Measurements from ENCODE around the gene COTL1. TPM values are rescaled to one million over a fixed set of nuclear protein-coding genes. Genes with fewer than 3 reads are reported as not detected.

COTL1 gene
- total RNA-seq, 1 donor from 2014 or later, result 359 TPM

DNA sequence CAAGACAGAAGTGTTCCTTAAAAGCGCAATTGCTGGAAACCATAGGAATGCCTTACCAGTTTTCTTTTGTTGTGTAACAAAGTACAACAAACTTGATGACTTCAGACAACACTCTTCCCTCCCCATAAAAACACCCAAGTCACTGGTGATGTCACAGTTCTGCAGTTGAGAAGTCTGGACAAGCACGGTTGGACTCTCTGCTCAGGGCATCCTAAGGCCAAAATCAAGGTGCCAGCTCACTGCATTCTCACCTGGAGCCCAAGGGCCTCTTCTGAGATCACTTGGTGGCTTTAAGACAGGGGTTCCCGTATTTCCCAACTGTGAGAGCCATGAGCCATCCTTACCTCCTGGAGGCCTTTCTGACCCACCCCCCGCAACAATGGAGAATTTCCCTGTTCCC lies 67.8 kb downstream of the COTL1 start:
- H3K27ac Mint-ChIP-seq (ENCODE audit: unreplicated experiment), result peak overlapping the region; percentile 48
- peaks cover 2% of the 10 kb centered on the region for H3K9me3 Mint-ChIP-seq (ENCODE audit: unreplicated experiment)
- Histone ChIP-seq H3K4me3 (ENCODE audit: insufficient read depth, low read depth, low read length) (no peak overlapping the region), H3K27ac (ENCODE audit: low read depth, low read length) (no peak overlapping the region), H4K20me1 (ENCODE audit: insufficient read depth, low read length) (no peaks in the 10 kb centered on the region), H3K9me3 (ENCODE audit: insufficient read depth, low read depth, low read length) (no peaks in the 10 kb centered on the region), H3K4me1 (ENCODE audit: insufficient read depth, low read length) (peaks cover 10% of the 10 kb centered on the region), H3K36me3 (ENCODE audit: insufficient read depth, low read length) (no peaks in the 10 kb centered on the region), H3K4me2 (ENCODE audit: low read length) (no peak overlapping the region), H3K27me3 (ENCODE audit: insufficient read depth, low read length) (peaks cover 4% of the 10 kb centered on the region), H3K79me2 (ENCODE audit: insufficient read depth, low read length) (no peaks in the 10 kb centered on the region), H2AFZ (ENCODE audit: low read depth, low read length) (no peak overlapping the region), H3K9ac (ENCODE audit: low read length) (no peak overlapping the region)
- peaks cover 2% of the 10 kb centered on the region for H3K27me3 Mint-ChIP-seq (ENCODE audit: low read depth, unreplicated experiment)
- no peak for DNase-seq (ENCODE audit: low read depth)
- H3K36me3 Mint-ChIP-seq (ENCODE audit: low read depth, unreplicated experiment), result no peaks in the 10 kb centered on the region
- H3K4me1 Mint-ChIP-seq (ENCODE audit: low read depth, unreplicated experiment), result peaks cover 23% of the 10 kb centered on the region
- TF ChIP-seq CTCF (IDR thresholded peaks at IDR 0.05; ENCODE audit: insufficient read depth, low read depth, low read length), result no peak
- TF ChIP-seq EZH2 (IDR thresholded peaks at IDR 0.05; ENCODE audit: insufficient read depth, low read length), result no peak
- no peak overlapping the region for H3K4me3 Mint-ChIP-seq (ENCODE audit: unreplicated experiment)
- no peak for FAIRE-seq

GRCh38 chr16:84548971-84549844 lies 68.7 kb downstream of the COTL1 start:
- Histone ChIP-seq H3K27ac (ENCODE audit: low read depth, low read length) (no peak overlapping the region), H3K4me3 (ENCODE audit: insufficient read depth, low read depth, low read length) (no peak overlapping the region), H3K36me3 (ENCODE audit: insufficient read depth, low read length) (no peaks in the 10 kb centered on the region), H3K4me2 (ENCODE audit: low read length) (peak overlapping the region; percentile 45), H4K20me1 (ENCODE audit: insufficient read depth, low read length) (no peaks in the 10 kb centered on the region), H2AFZ (ENCODE audit: low read depth, low read length) (peak overlapping the region; percentile 61), H3K27me3 (ENCODE audit: insufficient read depth, low read length) (peaks cover 4% of the 10 kb centered on the region), H3K79me2 (ENCODE audit: insufficient read depth, low read length) (no peaks in the 10 kb centered on the region), H3K4me1 (ENCODE audit: insufficient read depth, low read length) (peaks cover 11% of the 10 kb centered on the region), H3K9me3 (ENCODE audit: insufficient read depth, low read depth, low read length) (no peaks in the 10 kb centered on the region), H3K9ac (ENCODE audit: low read length) (no peak overlapping the region)
- no peak for FAIRE-seq
- TF ChIP-seq EZH2 (IDR thresholded peaks at IDR 0.05; ENCODE audit: insufficient read depth, low read length), result no peak
- no peak for TF ChIP-seq CTCF (IDR thresholded peaks at IDR 0.05; ENCODE audit: insufficient read depth, low read depth, low read length)
- Mint-ChIP-seq H3K27ac (ENCODE audit: unreplicated experiment) (peak overlapping the region; percentile 69), H3K36me3 (ENCODE audit: low read depth, unreplicated experiment) (no peaks in the 10 kb centered on the region), H3K27me3 (ENCODE audit: low read depth, unreplicated experiment) (peaks cover 5% of the 10 kb centered on the region), H3K4me1 (ENCODE audit: low read depth, unreplicated experiment) (peaks cover 27% of the 10 kb centered on the region), H3K4me3 (ENCODE audit: unreplicated experiment) (no peak overlapping the region), H3K9me3 (ENCODE audit: unreplicated experiment) (peaks cover 2% of the 10 kb centered on the region)
- no peak for DNase-seq (ENCODE audit: low read depth)

GRCh38 chr16:84548508-84548907 lies 69.4 kb downstream of the COTL1 start:
- Mint-ChIP-seq H3K27ac (ENCODE audit: unreplicated experiment) (no peak overlapping the region), H3K27me3 (ENCODE audit: low read depth, unreplicated experiment) (peaks cover 5% of the 10 kb centered on the region), H3K4me3 (ENCODE audit: unreplicated experiment) (no peak overlapping the region), H3K36me3 (ENCODE audit: low read depth, unreplicated experiment) (no peaks in the 10 kb centered on the region), H3K9me3 (ENCODE audit: unreplicated experiment) (peaks cover 2% of the 10 kb centered on the region), H3K4me1 (ENCODE audit: low read depth, unreplicated experiment) (peaks cover 31% of the 10 kb centered on the region)
- no peak overlapping the region for H3K27ac ChIP-seq (ENCODE audit: low read depth, low read length)
- no peaks in the 10 kb centered on the region for H3K36me3 ChIP-seq (ENCODE audit: insufficient read depth, low read length)
- H3K9me3 ChIP-seq (ENCODE audit: insufficient read depth, low read depth, low read length), result no peaks in the 10 kb centered on the region
- H3K9ac ChIP-seq (ENCODE audit: low read length), result no peak overlapping the region
- no peak overlapping the region for H3K4me3 ChIP-seq (ENCODE audit: insufficient read depth, low read depth, low read length)
- H3K4me2 ChIP-seq (ENCODE audit: low read length), result no peak overlapping the region
- no peak for TF ChIP-seq CTCF (IDR thresholded peaks at IDR 0.05; ENCODE audit: insufficient read depth, low read depth, low read length)
- TF ChIP-seq EZH2 (IDR thresholded peaks at IDR 0.05; ENCODE audit: insufficient read depth, low read length), result no peak
- H3K4me1 ChIP-seq (ENCODE audit: insufficient read depth, low read length), result peaks cover 17% of the 10 kb centered on the region
- FAIRE-seq, result no peak
- DNase-seq (ENCODE audit: low read depth), result no peak
- H2AFZ ChIP-seq (ENCODE audit: low read depth, low read length), result no peak overlapping the region
- no peaks in the 10 kb centered on the region for H3K79me2 ChIP-seq (ENCODE audit: insufficient read depth, low read length)
- H3K27me3 ChIP-seq (ENCODE audit: insufficient read depth, low read length), result peaks cover 4% of the 10 kb centered on the region
- H4K20me1 ChIP-seq (ENCODE audit: insufficient read depth, low read length), result no peaks in the 10 kb centered on the region

Data from astrocyte (in vitro differentiated cells and primary cell).